B cell (primary cell): ENCODE data around the gene ENOX1. TPM values are rescaled to one million over a fixed set of nuclear protein-coding genes. Genes with fewer than 3 reads are reported as not detected.
"Not testable (repeated sequence)": the region's sequence is repeated elsewhere in the genome, so short reads cannot be mapped to it uniquely, and the experiment has no call there.

Experiments used
- ATAC-seq: fragments of 200-7000 bp; cut with Tn5 transposase; one replicate; pipeline ENCODE4 v1.10.0; 2021; ENCODE audit warnings: low read depth, mild to moderate bottlenecking, moderate number of reproducible peaks, moderate library complexity
- CTCF ChIA-PET: fragments of 350-600 bp; sonication (Branson Sonifier 250); formaldehyde crosslinking; loops from one replicate; lab custom pipeline; 2021; ENCODE audit warnings: antibody characterized with exemption, inconsistent platforms; lab: Charles Lee
- POLR2A ChIA-PET: fragments of 350-600 bp; sonication (Branson Sonifier 250); formaldehyde crosslinking; loops from one replicate; lab custom pipeline; 2021; ENCODE audit warnings: antibody characterized with exemption; lab: Charles Lee
- DNase-seq: peaks from one replicate; pipeline ENCODE4 v3.0.0; 2013
- H2AFZ ChIP-seq: 2 replicates; pipeline ENCODE4 v1.6.1; 2012; ENCODE audit warnings: mild to moderate bottlenecking, low read depth, low read length; ENCODE audit not compliant: insufficient read depth, poor library complexity, severe bottlenecking
- H3K27ac ChIP-seq, 2 donors: 1 replicate in 1 of 2; 2 replicates in 1 of 2; pipeline ENCODE4 v1.5.1; 2012 to 2013; ENCODE audit warnings: low read length in 2 of 2, mild to moderate bottlenecking in 2 of 2, moderate library complexity in 1 of 2
- H3K27me3 ChIP-seq, 4 experiments: fragments of 200-600 bp in 1 of 4; sonication (generic) in 1 of 4; replicated peaks in 1 of 4; 1 replicate in 2 of 4; 2 replicates in 2 of 4; pipeline versions ENCODE4 v1.6.1 to v1.7.0; 2013 to 2016; ENCODE audit warnings: low read length in 3 of 4, mild to moderate bottlenecking in 2 of 4, mixed read lengths in 1 of 4, moderate library complexity in 1 of 4; ENCODE audit not compliant: insufficient read depth in 4 of 4, control insufficient read depth in 3 of 4; ENCODE audit errors: control extremely low read depth in 1 of 4
- H3K36me3 ChIP-seq, 2 experiments: replicated peaks in 1 of 2; 1 replicate in 1 of 2; 2 replicates in 1 of 2; pipeline versions ENCODE4 v1.6.1 to v1.7.1; 2013; ENCODE audit warnings: low read length in 1 of 2; ENCODE audit not compliant: insufficient read depth in 2 of 2, control insufficient read depth in 1 of 2; ENCODE audit errors: control extremely low read depth in 1 of 2, extremely low read depth in 1 of 2
- H3K4me1 ChIP-seq, 2 donors: fragments of 200-600 bp in 1 of 2; sonication (generic) in 1 of 2; 1 replicate in 1 of 2; 2 replicates in 1 of 2; pipeline versions ENCODE4 v1.5.1 to v1.6.1; 2013 to 2017; ENCODE audit warnings: low read length in 2 of 2; ENCODE audit not compliant: control insufficient read depth in 2 of 2, insufficient read depth in 2 of 2
- H3K4me2 ChIP-seq: replicated peaks from 2 replicates; pipeline ENCODE3; 2012; ENCODE audit warnings: mild to moderate bottlenecking, low read depth, low read length; ENCODE audit not compliant: poor library complexity, severe bottlenecking
- H3K4me3 ChIP-seq, 5 experiments: fragments of 200-600 bp in 1 of 5; sonication (generic) in 1 of 5; 1 replicate in 3 of 5; 2 replicates in 2 of 5; pipeline versions ENCODE4 v1.5.1 to v1.7.0; 2011 to 2016; ENCODE audit warnings: low read length in 4 of 5, mild to moderate bottlenecking in 4 of 5, low read depth in 2 of 5, control low read depth in 1 of 5, moderate library complexity in 1 of 5; ENCODE audit not compliant: insufficient read depth in 1 of 5; ENCODE audit errors: control extremely low read depth in 1 of 5, extremely low read depth in 1 of 5
- H3K79me2 ChIP-seq: fragments of 200-600 bp; sonication (generic); one replicate; pipeline ENCODE4 v1.6.0; 2016; ENCODE audit warnings: low read length; ENCODE audit not compliant: control insufficient read depth, insufficient read depth
- H3K9ac ChIP-seq: fragments of 200-600 bp; sonication (generic); 2 replicates; pipeline ENCODE4 v1.6.1; 2017; ENCODE audit warnings: mild to moderate bottlenecking, low read length, moderate library complexity
- H3K9me3 ChIP-seq, 3 donors: one replicate each; pipeline versions ENCODE4 v1.6.1 to v1.7.1; 2013; ENCODE audit warnings: low read length in 2 of 3; ENCODE audit not compliant: control insufficient read depth in 2 of 3, insufficient read depth in 1 of 3; ENCODE audit errors: control extremely low read depth in 1 of 3
- H4K20me1 ChIP-seq: 2 replicates; pipeline ENCODE4 v1.6.0; 2012; ENCODE audit warnings: mild to moderate bottlenecking, low read length; ENCODE audit not compliant: insufficient read depth, control insufficient read depth, poor library complexity, severe bottlenecking
- H3K27ac Mint-ChIP-seq: one replicate; pipeline ENCODE4 v1.8.0; 2021; ENCODE audit warnings: mixed read lengths
- H3K27me3 Mint-ChIP-seq: one replicate; pipeline ENCODE4 v1.8.0; 2021; ENCODE audit warnings: mixed read lengths
- H3K4me1 Mint-ChIP-seq: one replicate; pipeline ENCODE4 v1.8.0; 2021; ENCODE audit warnings: mixed read lengths
- H3K4me3 Mint-ChIP-seq: one replicate; pipeline ENCODE4 v1.8.0; 2021; ENCODE audit warnings: mixed read lengths
- H3K9me3 Mint-ChIP-seq: one replicate; pipeline ENCODE4 v1.8.0; 2022; ENCODE audit warnings: mixed read lengths; ENCODE audit not compliant: insufficient read depth
- CTCF ChIP-seq: fragments of 200-600 bp; IDR thresholded peaks from one replicate; pipeline ENCODE4 v1.8.0; 2022; ENCODE audit warnings: antibody characterized with exemption, mild to moderate bottlenecking
- EZH2 ChIP-seq: IDR thresholded peaks from 2 replicates; pipeline ENCODE4 v1.6.1; 2012; ENCODE audit warnings: borderline replicate concordance, low read depth, mild to moderate bottlenecking, moderate library complexity, low read length; ENCODE audit not compliant: insufficient read depth, poor library complexity, severe bottlenecking
- WGBS: methylation state at CpG from one replicate; pipeline ENCODE4 v1.1.5; 2013; ENCODE audit warnings: missing lambda C conversion rate; ENCODE audit not compliant: insufficient coverage; 5-methylcytosine and 5-hydroxymethylcytosine counted together
- intact Hi-C: fragments of 100-400 bp; cut with micrococcal nuclease; formaldehyde crosslinking; loops from one replicate; pipeline ENCODE4 v1.10.0; 2022
- polyA plus RNA-seq: library from polyadenylated mRNA; depleted of rRNA; stranded (reverse); fragments of >200 nt; gene quantifications from 2 replicates; pipeline ENCODE4 v1.2.3, GENCODE V29; 2012
- total RNA-seq, 2 donors: library from RNA; stranded (reverse); fragments of 120-200 nt in 1 of 2; gene quantifications; 1 replicate in 1 of 2; 2 replicates in 1 of 2; pipeline versions ENCODE4 v1.2.3 to v1.2.4, GENCODE V29; 2013 to 2022

The ENOX1 gene
- total and polyA plus RNA-seq, 2 donors (not counting 1 experiment from before 2014, with no cell fraction given), result not detected

- POLR2A ChIA-PET, result no interaction called here
- TF ChIP-seq CTCF, result no peak
- no peak for TF ChIP-seq EZH2
Observed at GRCh38 chr13:43424412-43424811, 362.4 kb downstream of the ENOX1 start.

GRCh38 chr13:43422116-43422515, 364.7 kb downstream of the ENOX1 start:
- no peaks in the 10 kb centered on the region for H4K20me1 ChIP-seq
- CTCF ChIA-PET, result no interaction called here

More at GRCh38 chr13:43424412-43424811, 362.4 kb downstream of the ENOX1 start:
- Histone ChIP-seq H3K27me3 (no peaks in the 10 kb centered on the region), H3K4me2 (no peak overlapping the region), H4K20me1 (no peaks in the 10 kb centered on the region), H2AFZ (no peak overlapping the region), H3K9me3 (peaks cover 0 to 2% (median 0%) of the 10 kb centered on the region in 3 donors), H3K27ac (no peak overlapping the region), H3K4me3 (no peak overlapping the region), H3K9ac (no peak overlapping the region), H3K4me1 (no peaks in the 10 kb centered on the region), H3K36me3 (no peaks in the 10 kb centered on the region), H3K79me2 (no peaks in the 10 kb centered on the region)
- intact Hi-C loops, result no loop called here
- Mint-ChIP-seq H3K27me3 (no peaks in the 10 kb centered on the region), H3K4me1 (no peaks in the 10 kb centered on the region), H3K4me3 (no peak overlapping the region), H3K9me3 (peaks cover 5% of the 10 kb centered on the region), H3K27ac (no peak overlapping the region)
- DNase-seq (no peak), ATAC-seq (no peak)
- CTCF ChIA-PET, result no interaction called here
- WGBS, result 80% methylated on average over 3 of the region's 3 CpGs

GRCh38 chr13:43416842-43417241, 369.9 kb downstream of the ENOX1 start:
- H3K9me3 Mint-ChIP-seq, H3K79me2 ChIP-seq, ATAC-seq, H3K36me3 ChIP-seq, H3K9me3 ChIP-seq, H3K4me3 ChIP-seq, H3K4me3 Mint-ChIP-seq, H4K20me1 ChIP-seq, DNase-seq, H3K4me2 ChIP-seq, POLR2A ChIA-PET, H3K27me3 Mint-ChIP-seq, H2AFZ ChIP-seq, H3K9ac ChIP-seq, H3K27ac ChIP-seq, CTCF ChIA-PET, H3K27me3 ChIP-seq, H3K4me1 ChIP-seq, H3K4me1 Mint-ChIP-seq, intact Hi-C loops, H3K27ac Mint-ChIP-seq: not testable (repeated sequence)
- 99% methylated on average over 19 of the region's 22 CpGs for WGBS

More at GRCh38 chr13:43422116-43422515, 364.7 kb downstream of the ENOX1 start:
- Mint-ChIP-seq H3K27ac (no peak overlapping the region), H3K4me1 (no peaks in the 10 kb centered on the region), H3K4me3 (no peak overlapping the region), H3K9me3 (peaks cover 5% of the 10 kb centered on the region), H3K27me3 (no peaks in the 10 kb centered on the region)
- Histone ChIP-seq H3K4me1 (no peaks in the 10 kb centered on the region), H3K79me2 (no peaks in the 10 kb centered on the region), H3K4me3 (no peak overlapping the region), H3K27ac (no peak overlapping the region), H3K9me3 (peaks cover 0 to 2% (median under 1%) of the 10 kb centered on the region in 3 donors), H2AFZ (no peak overlapping the region), H3K4me2 (no peak overlapping the region), H3K27me3 (no peaks in the 10 kb centered on the region), H3K9ac (no peak overlapping the region), H3K36me3 (no peaks in the 10 kb centered on the region)
- no peak for ATAC-seq
- POLR2A ChIA-PET, result no interaction called here
- TF ChIP-seq CTCF (no peak), EZH2 (no peak)
- no peak for DNase-seq
- intact Hi-C loops, result no loop called here
